H1 (cell line): ENCODE data around the gene RELT. TPM values are rescaled to one million over a fixed set of nuclear protein-coding genes. Genes with fewer than 3 reads are reported as not detected.

ENCODE experiments used
- CTCF ChIA-PET: fragments of 300-600 bp; sonication (Branson Sonifier 250); formaldehyde crosslinking; loops from one replicate; lab custom pipeline; 2021; ENCODE audit not compliant: partially characterized antibody; lab: Charles Lee
- POLR2A ChIA-PET: fragments of 300-600 bp; sonication (Branson Sonifier 250); formaldehyde crosslinking; loops from one replicate; lab custom pipeline; 2021; ENCODE audit warnings: inconsistent platforms; ENCODE audit not compliant: partially characterized antibody; lab: Charles Lee
- DNase-seq, 2 experiments: peaks; one replicate each; pipeline versions ENCODE4 v3.0.0 to v3.0.0-alpha.2; 2010 to 2022; ENCODE audit warnings: low spot score in 2 of 2, low read depth in 1 of 2, mixed read lengths in 1 of 2
- FAIRE-seq: peaks from 2 replicates; lab custom pipeline; 2011; peaks lifted over from hg19 to GRCh38; lab: Jason Lieb, UNC
- H2AFZ ChIP-seq: 2 replicates; pipeline ENCODE4 v1.8.1; 2012; ENCODE audit warnings: low read length, inconsistent platforms
- H2AK5ac ChIP-seq: 2 replicates; pipeline ENCODE4 v1.6.1; 2013; ENCODE audit warnings: low read depth, low read length
- H2BK120ac ChIP-seq: replicated peaks from 2 replicates; pipeline ENCODE3; 2013; ENCODE audit warnings: low read depth, low read length, inconsistent platforms
- H2BK12ac ChIP-seq: 2 replicates; pipeline ENCODE4 v1.6.1; 2013; ENCODE audit warnings: low read depth, low read length
- H2BK15ac ChIP-seq: 2 replicates; pipeline ENCODE4 v1.6.1; 2013; ENCODE audit warnings: low read length
- H2BK20ac ChIP-seq: 2 replicates; pipeline ENCODE4 v1.6.1; 2013; ENCODE audit warnings: low read length
- H2BK5ac ChIP-seq: 2 replicates; pipeline ENCODE4 v1.6.1; 2013; ENCODE audit warnings: low read depth, low read length
- H3K14ac ChIP-seq: 2 replicates; pipeline ENCODE4 v1.6.1; 2013; ENCODE audit warnings: inconsistent platforms; ENCODE audit not compliant: insufficient read length
- H3K18ac ChIP-seq: 2 replicates; pipeline ENCODE4 v1.6.1; 2013; ENCODE audit warnings: low read length; ENCODE audit errors: extremely low read depth
- H3K23ac ChIP-seq: 2 replicates; pipeline ENCODE4 v1.6.1; 2013; ENCODE audit warnings: inconsistent platforms; ENCODE audit not compliant: insufficient read length
- H3K23me2 ChIP-seq: 2 replicates; pipeline ENCODE4 v1.6.1; 2013; ENCODE audit warnings: low read depth, low read length
- H3K27ac ChIP-seq: 2 replicates; pipeline ENCODE4 v1.6.1; 2011; ENCODE audit warnings: low read depth, low read length, inconsistent platforms
- H3K27me3 ChIP-seq, 4 experiments: replicated peaks in 1 of 4; 1 replicate in 1 of 4; 2 replicates in 3 of 4; pipeline versions ENCODE4 v1.6.1 to v1.8.1; 2011 to 2013; ENCODE audit warnings: low read length in 3 of 4, mild to moderate bottlenecking in 3 of 4, inconsistent platforms in 2 of 4, mixed read lengths in 2 of 4, moderate library complexity in 1 of 4; ENCODE audit not compliant: control insufficient read depth in 3 of 4, insufficient read depth in 3 of 4; ENCODE audit errors: extremely low read depth in 1 of 4
- H3K36me3 ChIP-seq, 4 experiments: 2 replicates each; pipeline versions ENCODE4 v1.6.1 to v1.8.1; 2011 to 2013; ENCODE audit warnings: mild to moderate bottlenecking in 4 of 4, low read length in 3 of 4, moderate library complexity in 2 of 4, control low read depth in 1 of 4, inconsistent platforms in 1 of 4; ENCODE audit not compliant: insufficient read depth in 4 of 4, control insufficient read depth in 2 of 4
- H3K4ac ChIP-seq: replicated peaks from 2 replicates; pipeline ENCODE3; 2013; ENCODE audit warnings: low read length, low read depth, mixed read lengths, inconsistent platforms; ENCODE audit not compliant: insufficient read length
- H3K4me1 ChIP-seq, 4 experiments: replicated peaks in 1 of 4; 1 replicate in 1 of 4; 2 replicates in 3 of 4; pipeline versions ENCODE4 v1.6.1 to v1.8.1; 2011 to 2013; ENCODE audit warnings: low read length in 3 of 4, inconsistent platforms in 2 of 4, mixed read lengths in 1 of 4; ENCODE audit not compliant: insufficient read depth in 4 of 4, control insufficient read depth in 3 of 4
- H3K4me2 ChIP-seq, 2 experiments: 2 replicates each; pipeline versions ENCODE4 v1.6.1 to v1.8.1; 2011 to 2013; ENCODE audit warnings: low read depth in 2 of 2, low read length in 2 of 2, control low read depth in 1 of 2, inconsistent platforms in 1 of 2, mild to moderate bottlenecking in 1 of 2; ENCODE audit not compliant: insufficient read depth in 1 of 2
- H3K4me3 ChIP-seq, 4 experiments: fragments of 200-600, 300-600 bp in 1 of 4; sonication (generic), shearing (Covaris generic), sonication (Bioruptor Twin) in 1 of 4; 2 replicates each; pipeline versions ENCODE4 v1.5.1 to v1.8.1; 2011 to 2016; ENCODE audit warnings: low read length in 4 of 4, low read depth in 3 of 4, control low read depth in 2 of 4, inconsistent platforms in 2 of 4, mild to moderate bottlenecking in 2 of 4, mixed read lengths in 1 of 4, moderate library complexity in 1 of 4; ENCODE audit not compliant: insufficient read depth in 2 of 4; ENCODE audit errors: extremely low read depth in 1 of 4
- H3K56ac ChIP-seq: replicated peaks from 2 replicates; pipeline ENCODE3; 2013; ENCODE audit warnings: low read depth, mild to moderate bottlenecking, mixed read lengths, low read length, inconsistent platforms; ENCODE audit not compliant: insufficient read length
- H3K79me1 ChIP-seq: 2 replicates; pipeline ENCODE4 v1.6.1; 2013; ENCODE audit warnings: low read depth, low read length, control low read depth
- H3K79me2 ChIP-seq, 2 experiments: 2 replicates each; pipeline versions ENCODE4 v1.6.1 to v1.8.1; 2012 to 2013; ENCODE audit warnings: low read length in 2 of 2, mild to moderate bottlenecking in 2 of 2, inconsistent platforms in 1 of 2; ENCODE audit not compliant: insufficient read depth in 2 of 2, control insufficient read depth in 1 of 2
- H3K9ac ChIP-seq, 4 experiments: replicated peaks in 1 of 4; 1 replicate in 1 of 4; 2 replicates in 3 of 4; pipeline versions ENCODE4 v1.6.1 to v1.8.1; 2011 to 2013; ENCODE audit warnings: low read depth in 3 of 4, low read length in 3 of 4, control low read depth in 2 of 4, mild to moderate bottlenecking in 2 of 4, moderate library complexity in 2 of 4, inconsistent platforms in 1 of 4; ENCODE audit errors: extremely low read depth in 1 of 4
- H3K9me3 ChIP-seq, 2 experiments: 2 replicates each; pipeline versions ENCODE4 v1.6.1 to v1.8.1; 2012 to 2013; ENCODE audit warnings: mild to moderate bottlenecking in 2 of 2, moderate library complexity in 2 of 2, control low read depth in 1 of 2, inconsistent platforms in 1 of 2, low read depth in 1 of 2, low read length in 1 of 2, mixed read lengths in 1 of 2; ENCODE audit not compliant: insufficient read depth in 2 of 2
- H4K20me1 ChIP-seq, 2 experiments: replicated peaks in 1 of 2; 2 replicates each; pipeline versions ENCODE3 to v1.8.1; 2011 to 2013; ENCODE audit warnings: inconsistent platforms in 2 of 2, low read length in 2 of 2, mild to moderate bottlenecking in 1 of 2; ENCODE audit not compliant: insufficient read depth in 2 of 2, control insufficient read depth in 1 of 2
- H4K5ac ChIP-seq: 2 replicates; pipeline ENCODE4 v1.6.1; 2013; ENCODE audit warnings: low read length, low read depth, mixed read lengths, inconsistent platforms; ENCODE audit not compliant: insufficient read length
- H4K8ac ChIP-seq: 2 replicates; pipeline ENCODE4 v1.8.0; 2013; ENCODE audit warnings: mild to moderate bottlenecking, moderate library complexity, low read length, inconsistent platforms; ENCODE audit not compliant: insufficient read depth; ENCODE audit errors: extremely low read depth
- H4K91ac ChIP-seq: replicated peaks from 2 replicates; pipeline ENCODE3; 2013; ENCODE audit warnings: low read length, mixed read lengths, inconsistent platforms; ENCODE audit not compliant: insufficient read length
- CBX5 ChIP-seq: fragments of 300-800, 300-1000 bp; sonication (generic); IDR thresholded peaks from 2 replicates; pipeline ENCODE4 v1.7.1; 2016; ENCODE audit warnings: antibody characterized with exemption, low read length, low read depth
- EZH2 ChIP-seq: fragments of 200-600 bp; sonication (generic); IDR thresholded peaks from 2 replicates; pipeline ENCODE4 v1.7.1; 2012; ENCODE audit warnings: low read depth, mild to moderate bottlenecking, moderate library complexity, low read length, inconsistent platforms; ENCODE audit not compliant: severe bottlenecking
- GABPA ChIP-seq: IDR thresholded peaks from 2 replicates; pipeline ENCODE4 v1.6.1; 2011; ENCODE audit warnings: mild to moderate bottlenecking, low read length, moderate library complexity, borderline replicate concordance; ENCODE audit not compliant: insufficient read depth
- JUND ChIP-seq: IDR thresholded peaks from 2 replicates; pipeline ENCODE4 v1.6.1; 2011; ENCODE audit warnings: mild to moderate bottlenecking, improper control_type of control experiment, low read length
- RBBP5 ChIP-seq: IDR thresholded peaks from 2 replicates; pipeline ENCODE4 v1.7.1; 2012; ENCODE audit warnings: low read depth, mild to moderate bottlenecking, inconsistent platforms, low read length, moderate library complexity, borderline replicate concordance
- RNF2 ChIP-seq: fragments of 200-900, 300-1000 bp; sonication (generic); IDR thresholded peaks from 2 replicates; pipeline ENCODE4 v1.7.1; 2016; ENCODE audit warnings: borderline replicate concordance, low read depth, mild to moderate bottlenecking, antibody characterized with exemption, low read length; ENCODE audit not compliant: poor library complexity, severe bottlenecking; ENCODE audit errors: missing control alignments
- TAF7 ChIP-seq: optimal IDR thresholded peaks from 2 replicates; pipeline ENCODE3; 2011; ENCODE audit warnings: low read depth, mild to moderate bottlenecking, inconsistent platforms, low read length, moderate library complexity, borderline replicate concordance
- YY1 ChIP-seq: IDR thresholded peaks from 2 replicates; pipeline ENCODE4 v1.6.1; 2011; ENCODE audit warnings: low read depth, mild to moderate bottlenecking, low read length
- ZNF274 ChIP-seq: IDR thresholded peaks from 2 replicates; pipeline ENCODE4 v1.7.0; 2012; ENCODE audit warnings: low read length, borderline replicate concordance; ENCODE audit errors: extremely low read depth
- WGBS, 2 experiments: shearing (Covaris generic) in 1 of 2; methylation state at CpG; one replicate each; pipeline versions ENCODE4 v1.1.6 to v1.1.7; 2013 to 2015; ENCODE audit warnings: low lambda C conversion rate in 2 of 2, mixed read lengths in 2 of 2, inconsistent platforms in 1 of 2, low coverage in 1 of 2, missing lambda C conversion rate in 1 of 2; ENCODE audit not compliant: insufficient replicate concordance in 2 of 2, insufficient coverage in 1 of 2, insufficient read length in 1 of 2; ENCODE audit errors: extremely low coverage in 1 of 2, missing lambda C conversion rate in 1 of 2; 5-methylcytosine and 5-hydroxymethylcytosine counted together
- polyA plus RNA-seq, 7 experiments: library from polyadenylated mRNA; depleted of rRNA in 3 of 7; stranded (reverse) in 5 of 7; unstranded in 2 of 7; fragments of >200 nt in 5 of 7; fragments of 200-250 nt in 2 of 7; gene quantifications; 1 replicate in 5 of 7; 2 replicates in 1 of 7; 4 replicates in 1 of 7; pipeline versions ENCODE4 v1.2.1 to v1.2.3, GENCODE V29; 2011 to 2013; ENCODE audit warnings: missing spikeins in 2 of 7, mixed read lengths in 2 of 7
- total RNA-seq: library from RNA; stranded (reverse); fragmentation: NEBNext Ultra II Directional; extraction: Animal tissue kit (Norgen Biotek cat#: 25700); gene quantifications from 2 replicates; pipeline ENCODE4 v1.2.1, GENCODE V29; 2021
- TF ChIP-seq, protein P1 (sequence below): IDR thresholded peaks from 2 replicates; pipeline ENCODE4 v1.6.1; 2012; ENCODE audit warnings: low read length, inconsistent platforms

The RELT gene
- total and polyA plus RNA-seq, 2 of the 8 experiments (the other 6 are each of a cell fraction or from before 2014, with no cell fraction given) = 3.4 to 5.7 TPM

DNA sequence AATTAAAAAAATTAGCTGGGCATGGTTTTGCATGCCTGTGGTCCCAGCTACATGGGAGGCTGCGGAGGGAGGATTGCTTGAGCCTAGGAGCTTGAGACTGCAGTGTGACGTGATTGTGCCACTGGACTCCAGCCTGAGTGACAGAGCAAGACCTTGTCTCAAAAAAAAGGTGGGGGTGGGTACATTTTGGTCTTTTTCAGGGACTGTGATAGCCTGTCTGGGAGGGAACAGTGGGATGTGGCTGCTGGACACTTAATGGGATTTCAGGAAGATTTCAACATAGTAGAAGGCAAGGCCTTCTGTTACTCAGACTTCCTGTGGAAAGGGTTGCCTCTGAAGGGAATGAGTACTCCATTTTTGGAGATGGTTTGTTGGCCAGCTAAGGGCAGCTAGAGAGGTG, 40.6 kb downstream of the RELT start:
- no peak overlapping the region for H2BK120ac ChIP-seq
- no peak overlapping the region for H3K18ac ChIP-seq
- POLR2A ChIA-PET = no interaction called here
- no peaks in the 10 kb centered on the region for H3K27me3 ChIP-seq
- no peak overlapping the region for H4K8ac ChIP-seq
- H4K91ac ChIP-seq = no peak overlapping the region
- H3K9ac ChIP-seq = no peak overlapping the region
- no peak overlapping the region for H2BK20ac ChIP-seq
- FAIRE-seq = no peak
- H2BK15ac ChIP-seq = no peak overlapping the region
- H4K5ac ChIP-seq = no peak overlapping the region
- no peak overlapping the region for H3K4me2 ChIP-seq
- H2AK5ac ChIP-seq = no peak overlapping the region
- H2BK12ac ChIP-seq = no peak overlapping the region
- no peaks in the 10 kb centered on the region; the same call in 1 of the 2 replicates for H3K79me1 ChIP-seq
- H3K4ac ChIP-seq = no peak overlapping the region
- no peak overlapping the region for H3K27ac ChIP-seq
- H2BK5ac ChIP-seq = no peak overlapping the region
- no peak overlapping the region for H3K4me3 ChIP-seq
- H3K4me1 ChIP-seq = no peaks in the 10 kb centered on the region
- TF ChIP-seq, protein P1, sequence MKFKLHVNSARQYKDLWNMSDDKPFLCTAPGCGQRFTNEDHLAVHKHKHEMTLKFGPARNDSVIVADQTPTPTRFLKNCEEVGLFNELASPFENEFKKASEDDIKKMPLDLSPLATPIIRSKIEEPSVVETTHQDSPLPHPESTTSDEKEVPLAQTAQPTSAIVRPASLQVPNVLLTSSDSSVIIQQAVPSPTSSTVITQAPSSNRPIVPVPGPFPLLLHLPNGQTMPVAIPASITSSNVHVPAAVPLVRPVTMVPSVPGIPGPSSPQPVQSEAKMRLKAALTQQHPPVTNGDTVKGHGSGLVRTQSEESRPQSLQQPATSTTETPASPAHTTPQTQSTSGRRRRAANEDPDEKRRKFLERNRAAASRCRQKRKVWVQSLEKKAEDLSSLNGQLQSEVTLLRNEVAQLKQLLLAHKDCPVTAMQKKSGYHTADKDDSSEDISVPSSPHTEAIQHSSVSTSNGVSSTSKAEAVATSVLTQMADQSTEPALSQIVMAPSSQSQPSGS = no peak
- no peak for TF ChIP-seq RNF2
- no peak for TF ChIP-seq JUND
- TF ChIP-seq CBX5 = no peak
- TF ChIP-seq RBBP5 = no peak
- no peak for TF ChIP-seq ZNF274
- TF ChIP-seq GABPA = no peak
- no peak for TF ChIP-seq EZH2
- no peak for TF ChIP-seq TAF7
- TF ChIP-seq YY1 = no peak
- H3K56ac ChIP-seq = no peak overlapping the region
- H3K9me3 ChIP-seq = no peaks in the 10 kb centered on the region
- 86% methylated on average over 2 of the region's 2 CpGs; no CpG with 5 or more reads in 1 of the 2 experiments for WGBS, 2 experiments
- peaks cover 0 to 4% (median 0%) of the 10 kb centered on the region in 4 experiments; a peak in 3 of 8 replicates for H3K36me3 ChIP-seq
- H3K79me2 ChIP-seq = no peaks in the 10 kb centered on the region
- CTCF ChIA-PET = interaction anchor here (1.0 to 2.8 kb wide), 2 partner anchors 65 to 175 kb away, joined by 3 to 7 read pairs; no protein-coding TSS in a partner anchor
- H3K23ac ChIP-seq = no peak overlapping the region
- no peak overlapping the region for H3K14ac ChIP-seq
- H3K23me2 ChIP-seq = no peaks in the 10 kb centered on the region
- H4K20me1 ChIP-seq = no peaks in the 10 kb centered on the region
- H2AFZ ChIP-seq = no peak overlapping the region
- no peak for DNase-seq
